HG03135 (cell line): ENCODE results near the gene DENND1A.

Experiments used
- ATAC-seq: cut with Tn5 transposase; IDR thresholded peaks from one replicate; pipeline ENCODE4 v1.9.1; 2021; ENCODE audit warnings: mild to moderate bottlenecking, moderate library complexity; ENCODE audit not compliant: unreplicated experiment

Gene DENND1A

DNA sequence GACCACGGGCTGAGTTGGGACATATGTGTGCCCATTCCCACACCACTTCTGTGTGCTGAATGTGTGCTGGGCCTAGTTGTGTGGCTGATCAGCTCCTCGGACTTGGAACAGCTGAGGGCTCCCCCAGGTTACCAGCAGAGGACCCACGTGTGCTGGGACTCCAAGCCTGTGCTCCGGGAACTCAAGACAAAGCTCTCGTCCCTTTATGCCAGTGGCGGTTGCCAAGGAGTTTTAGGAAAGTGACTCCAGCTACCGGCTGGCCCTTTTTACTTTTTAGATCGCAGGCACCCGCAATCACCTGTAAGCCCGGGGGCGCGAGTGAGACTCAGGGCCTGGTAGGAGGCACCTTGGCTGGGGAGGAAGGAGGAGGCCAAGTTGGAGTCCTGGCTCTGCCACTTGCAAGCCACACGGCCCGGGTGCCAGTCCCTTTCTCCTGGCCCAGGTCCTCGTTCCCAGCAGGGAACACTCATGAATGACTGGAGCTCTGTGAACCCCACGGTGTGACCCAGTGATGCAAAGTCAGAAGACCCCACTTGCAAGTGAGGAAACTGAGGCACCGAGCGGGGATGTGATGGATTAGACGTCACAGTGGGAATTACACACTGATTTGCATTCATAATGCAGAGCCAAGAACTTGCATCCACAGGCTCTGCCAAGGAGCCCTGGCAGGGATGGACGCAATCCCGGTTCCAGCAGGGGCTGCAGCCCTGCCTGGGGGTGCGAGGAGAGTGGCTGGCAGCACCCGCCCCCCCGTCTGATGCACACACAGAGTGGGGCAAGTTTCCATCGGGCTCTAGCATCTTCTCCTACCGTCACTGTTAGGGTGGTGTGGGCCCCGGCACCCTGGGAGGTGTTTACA, 547.0 kb downstream of the DENND1A start:
- no peak for ATAC-seq

DNA sequence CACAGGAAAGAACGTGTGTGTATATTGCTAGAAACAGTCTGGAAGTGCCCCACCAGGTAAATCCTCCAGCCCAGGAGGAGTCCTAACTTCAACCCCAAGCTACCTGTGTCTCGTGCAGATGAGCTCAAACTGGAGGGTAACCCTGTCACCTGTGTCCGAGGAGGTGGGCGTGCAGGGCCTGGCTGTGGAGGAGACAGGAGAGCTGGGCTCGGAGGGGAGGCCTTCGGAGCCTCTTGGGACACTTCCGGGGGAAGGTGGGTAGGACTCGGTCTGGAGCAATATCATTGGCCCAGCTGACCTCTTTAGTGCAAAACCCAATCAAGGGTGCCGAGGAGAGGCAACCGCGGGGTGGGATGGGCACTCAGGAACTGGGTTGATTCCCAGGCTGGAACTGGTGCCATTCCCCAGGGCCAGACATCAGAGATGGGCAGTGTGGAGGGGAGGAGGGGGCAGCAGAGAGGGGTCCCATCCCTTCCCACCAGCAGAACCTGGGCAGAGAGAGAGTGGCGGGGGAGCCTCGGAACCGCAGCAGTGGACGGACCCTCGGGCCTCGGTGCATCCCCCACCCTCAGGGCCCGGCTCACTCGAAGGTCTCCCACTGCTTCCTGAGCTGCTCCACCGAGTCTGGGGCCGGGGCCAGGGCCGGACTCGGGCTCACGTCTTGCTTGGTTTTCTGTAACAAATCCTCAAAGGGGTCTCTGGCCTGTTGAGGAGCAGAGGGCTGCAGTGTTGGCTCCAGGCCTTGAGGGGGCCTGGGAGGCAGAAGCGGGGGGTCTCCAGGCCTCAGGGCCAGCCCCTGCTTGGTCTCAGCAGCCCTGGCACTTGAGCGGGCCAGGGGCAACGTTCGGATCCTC, 548.8 kb downstream of the DENND1A start:
- ATAC-seq, result no peak

GRCh38 chr9:123378956-123379660, 550.8 kb downstream of the DENND1A start:
- no peak for ATAC-seq

DNA sequence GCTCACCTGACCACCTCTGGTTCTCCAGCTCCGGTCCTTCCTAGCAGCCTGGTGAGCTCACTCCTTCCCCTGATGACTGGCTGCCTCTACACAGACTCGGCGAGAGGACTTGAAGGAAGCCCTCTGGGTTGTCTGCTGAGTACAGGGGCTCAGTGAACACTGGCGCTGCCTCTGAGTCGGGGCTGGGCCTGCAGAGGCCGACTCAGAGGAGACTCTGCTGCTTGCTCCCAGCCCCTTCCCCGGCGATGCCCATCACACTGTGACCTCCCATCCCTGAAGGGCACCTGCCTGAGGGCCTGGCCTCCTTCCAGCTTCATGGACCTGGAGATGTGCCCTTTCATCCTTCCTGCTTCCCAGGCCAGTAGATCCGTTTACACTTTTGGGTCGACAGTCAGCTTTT, 551.9 kb downstream of the DENND1A start:
- ATAC-seq, result no peak

DNA sequence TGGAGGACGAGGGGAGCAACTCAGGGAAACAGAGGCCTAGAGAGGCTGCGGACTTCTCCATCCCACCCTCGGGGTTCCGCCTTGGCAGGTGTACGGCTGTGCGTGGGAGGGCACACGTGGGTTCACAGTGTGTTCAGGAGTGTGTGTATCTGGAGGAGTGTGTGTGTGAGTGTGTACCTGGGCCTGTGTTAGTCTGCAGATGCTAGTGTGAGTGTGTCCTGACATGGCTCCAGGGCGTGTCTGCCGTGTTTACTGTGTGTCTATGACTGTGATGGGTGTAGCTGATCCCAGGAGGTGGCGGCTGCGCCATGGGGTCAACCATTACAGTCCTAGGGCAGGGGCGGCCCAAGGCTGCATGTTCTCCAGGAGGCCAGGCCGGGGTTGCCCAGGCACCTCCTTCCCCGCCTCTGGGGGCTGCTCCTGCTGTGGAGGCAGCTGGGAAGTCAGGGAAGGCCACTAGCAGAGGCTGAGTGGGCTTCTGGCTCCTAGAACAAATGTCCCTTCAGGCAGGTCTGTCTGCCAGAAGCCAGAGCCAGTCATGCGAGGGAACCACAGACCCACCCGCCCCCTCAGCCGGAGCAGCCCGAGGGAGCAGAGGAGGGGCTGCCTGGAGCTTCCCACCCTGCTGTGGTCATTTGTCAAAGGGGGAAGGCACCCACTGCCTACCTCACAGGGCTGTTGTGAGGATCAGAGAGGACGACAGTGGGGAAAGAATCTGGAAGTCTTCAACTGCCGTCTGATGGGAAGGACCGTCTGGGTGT, 552.5 kb downstream of the DENND1A start:
- ATAC-seq, result no peak

DNA sequence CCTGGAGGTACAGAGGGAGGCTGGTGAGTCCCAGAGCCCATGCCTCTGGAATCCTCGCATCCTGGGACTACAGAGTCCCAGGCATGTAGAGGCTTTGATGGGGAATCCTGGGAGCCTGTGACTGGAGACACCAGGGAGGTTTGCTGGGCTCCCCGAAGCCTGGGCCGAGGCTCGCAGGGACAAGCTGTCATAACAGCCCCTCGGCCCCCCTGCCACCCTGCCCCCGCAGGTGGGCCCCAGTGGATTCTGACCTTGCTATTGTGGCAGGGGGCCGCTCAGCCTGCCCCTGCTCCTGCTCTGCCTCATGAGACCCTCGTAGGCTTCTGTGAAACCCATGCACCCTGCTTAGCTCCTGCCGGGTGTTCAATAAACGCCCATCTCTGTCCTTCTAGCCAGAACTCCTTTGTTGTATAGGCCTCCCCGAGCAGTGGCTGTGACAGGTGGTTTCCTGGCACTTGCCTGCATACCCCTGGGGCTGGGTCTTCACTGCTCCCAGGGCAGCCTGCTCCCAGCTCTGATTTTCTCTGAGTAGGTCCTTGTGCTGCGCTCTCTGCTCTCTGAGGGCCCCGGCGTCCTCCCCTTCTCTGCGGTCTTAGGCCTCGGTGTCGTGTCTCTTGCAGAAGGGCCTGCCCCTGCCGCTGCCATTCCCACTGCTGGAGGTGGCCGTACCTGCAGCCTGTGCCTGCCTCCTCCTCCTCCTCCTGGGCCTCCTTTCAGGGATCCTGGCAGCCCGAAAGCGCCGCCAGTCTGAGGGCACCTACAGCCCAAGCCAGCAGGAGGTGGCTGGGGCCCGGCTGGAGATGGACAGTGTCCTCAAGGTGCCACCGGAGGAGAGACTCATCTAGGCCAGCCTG, 553.5 kb downstream of the DENND1A start:
- ATAC-seq, result no peak

GRCh38 chr9:123375469-123376132, 554.3 kb downstream of the DENND1A start:
- ATAC-seq, result no peak

DNA sequence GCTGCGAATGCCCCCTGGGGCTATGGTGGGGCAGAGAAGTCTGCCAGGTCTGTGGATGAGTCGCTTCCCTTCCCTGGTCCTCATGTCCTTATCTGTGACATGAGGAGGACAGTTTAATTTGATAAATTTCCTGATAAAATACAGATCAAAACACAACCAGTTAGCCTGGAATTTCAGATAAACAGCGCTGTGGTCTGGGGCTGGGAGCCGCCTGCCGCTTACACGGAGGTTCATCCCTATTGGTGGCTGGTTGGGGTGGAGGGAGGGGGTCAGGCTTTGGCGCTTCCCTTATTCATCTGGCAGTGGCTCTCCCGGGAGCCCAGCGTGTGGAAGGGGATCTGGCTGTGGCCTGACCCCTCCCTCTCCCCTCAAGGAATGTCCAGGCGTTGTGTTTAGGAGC, 556.0 kb downstream of the DENND1A start:
- ATAC-seq, result no peak

DNA sequence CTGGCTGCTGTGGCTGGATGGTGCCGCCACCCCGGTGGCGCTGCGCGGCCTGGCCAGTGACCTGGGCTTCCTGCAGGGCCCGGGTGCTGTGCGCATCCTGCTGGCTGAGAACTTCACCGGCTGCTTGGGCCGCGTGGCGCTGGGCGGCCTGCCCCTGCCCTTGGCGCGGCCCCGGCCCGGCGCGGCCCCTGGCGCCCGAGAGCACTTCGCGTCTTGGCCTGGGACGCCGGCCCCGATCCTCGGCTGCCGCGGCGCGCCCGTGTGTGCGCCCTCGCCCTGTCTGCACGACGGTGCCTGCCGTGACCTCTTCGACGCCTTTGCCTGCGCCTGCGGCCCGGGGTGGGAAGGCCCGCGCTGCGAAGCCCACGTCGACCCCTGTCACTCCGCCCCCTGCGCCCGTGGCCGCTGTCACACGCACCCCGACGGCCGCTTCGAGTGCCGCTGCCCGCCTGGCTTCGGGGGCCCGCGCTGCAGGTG, 556.4 kb downstream of the DENND1A start:
- no peak for ATAC-seq

- no peak for ATAC-seq
These were observed 557.0 kb downstream of the DENND1A start for GRCh38 chr9:123372766-123373446.

- no peak for ATAC-seq
These were observed 557.9 kb downstream of the DENND1A start for GRCh38 chr9:123371805-123372590.

GRCh38 chr9:123371228-123371584, 558.7 kb downstream of the DENND1A start:
- no peak for ATAC-seq

GRCh38 chr9:123370526-123371227, 559.2 kb downstream of the DENND1A start:
- ATAC-seq, result no peak

- ATAC-seq, result no peak
These were observed 559.8 kb downstream of the DENND1A start for GRCh38 chr9:123370108-123370507.

GRCh38 chr9:123369296-123369695, 560.6 kb downstream of the DENND1A start:
- no peak for ATAC-seq

DNA sequence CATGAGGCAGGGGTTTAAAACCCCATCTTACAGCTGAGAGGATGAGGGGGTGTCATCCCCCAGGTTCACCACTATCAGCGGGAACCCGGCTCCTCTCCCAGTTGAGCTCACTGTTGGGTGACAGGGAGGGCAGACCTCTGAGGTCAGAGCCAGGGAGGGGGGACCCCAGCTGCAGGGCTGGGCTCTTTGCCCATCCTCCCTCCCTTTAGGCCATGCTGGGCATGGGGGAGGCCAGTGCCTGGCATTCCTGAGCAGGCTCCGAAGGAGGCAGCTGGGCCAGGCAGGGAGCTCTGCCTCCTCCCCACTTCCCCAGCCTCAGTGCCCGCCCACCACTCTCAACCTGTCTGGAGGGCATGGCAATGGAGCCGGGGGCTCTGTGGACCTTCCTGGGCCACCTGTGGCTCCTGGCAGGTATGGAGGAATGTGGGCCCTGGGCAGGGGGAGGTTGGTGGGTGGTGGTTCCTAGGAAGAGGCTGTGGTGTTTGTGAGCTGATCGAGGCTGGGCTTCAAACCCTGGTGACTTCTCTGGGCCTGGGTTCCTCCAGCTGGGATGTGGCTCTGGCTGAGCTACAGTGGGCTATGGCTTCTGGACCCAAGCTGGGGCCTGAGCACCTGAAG, 561.3 kb downstream of the DENND1A start:
- ATAC-seq, result no peak

DNA sequence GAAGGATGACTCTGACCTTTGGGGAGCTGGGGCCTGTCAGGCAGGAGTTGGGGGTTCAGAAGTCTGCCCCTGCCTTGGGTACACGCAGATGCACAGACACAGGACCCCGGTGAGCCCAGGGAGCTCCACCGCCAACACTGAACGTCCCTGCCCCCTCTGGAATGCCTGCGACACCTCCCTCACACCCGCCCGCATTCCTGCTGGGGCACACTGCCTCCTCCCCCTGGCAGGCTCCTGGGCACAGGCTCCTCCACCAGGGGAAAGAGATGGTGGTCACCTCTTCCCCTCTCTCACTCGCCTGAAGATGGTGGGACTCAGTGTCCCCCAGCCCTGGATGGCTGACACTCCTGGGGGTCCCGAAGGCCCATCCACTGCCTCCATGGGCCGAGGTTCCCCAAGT, 561.9 kb downstream of the DENND1A start:
- no peak for ATAC-seq
